Measurements from ENCODE around the gene TMEM151B.

DNA sequence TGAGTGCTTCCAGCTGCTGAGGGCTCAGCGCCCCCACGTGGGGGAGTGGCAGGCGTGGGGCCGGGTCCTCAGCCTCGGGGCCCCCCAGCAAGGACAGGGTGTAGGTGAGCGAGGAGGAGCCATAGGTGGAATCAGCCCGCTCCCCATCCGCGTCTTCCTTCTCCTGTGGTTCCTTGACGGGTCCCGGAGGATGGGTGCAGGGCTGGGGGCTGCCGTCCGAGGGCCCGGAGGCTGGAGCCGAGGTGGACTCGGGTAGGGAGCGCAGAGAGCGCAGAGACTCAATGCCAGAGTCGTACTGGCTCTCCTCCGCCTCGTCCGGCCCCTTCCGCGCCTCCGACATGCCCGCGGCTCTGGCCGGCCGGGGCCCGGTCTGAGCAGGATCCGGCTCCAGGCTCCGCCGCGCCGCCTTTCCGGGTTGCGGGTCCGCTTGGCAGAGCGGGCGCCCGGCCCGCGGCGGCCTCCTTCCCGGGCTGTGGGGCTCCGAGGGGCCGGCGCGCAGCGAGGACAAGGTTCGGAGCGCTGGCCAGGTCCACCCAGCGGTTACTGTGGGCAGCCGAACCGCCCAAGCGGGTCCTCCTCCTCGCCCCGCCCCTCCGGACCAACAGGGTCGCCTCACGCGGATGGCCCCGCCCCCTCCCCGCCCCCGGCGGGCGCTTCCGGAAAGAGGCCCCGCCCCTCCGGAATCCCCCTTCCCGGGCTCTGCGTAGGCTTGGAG lies 5.1 kb upstream of the TMEM151B start, which contains the start of gene NFKBIE:
- TF ChIP-seq EZH2 (IDR thresholded peaks at IDR 0.05) (no peak), POLR2AphosphoS5 (IDR thresholded peaks at IDR 0.05; ENCODE audit: borderline replicate concordance, low read depth, low read length) (0 out of 2 replicates have a peak, but pooled peaks have one; percentile 31)

All from SK-N-MC (cell line).